K562 (cell line): Measurements from ENCODE around the gene MACF1. TPM values are rescaled to one million over a fixed set of nuclear protein-coding genes. Genes with fewer than 3 reads are reported as not detected.

ENCODE experiments used
- AFF4 ChIP-seq: sonication (generic); formaldehyde crosslinking; IDR thresholded peaks from 2 replicates; pipeline ENCODE4 v1.8.0; 2023; ENCODE audit warnings: mild to moderate bottlenecking, missing genetic modification reagents
- ARHGAP35 ChIP-seq: fragments of 450-650 bp; IDR thresholded peaks from 2 replicates; pipeline ENCODE4 v1.6.1; 2018; ENCODE audit not compliant: partially characterized antibody
- BRF2 ChIP-seq: IDR thresholded peaks from 3 replicates; pipeline ENCODE4 v1.6.1; 2011; ENCODE audit warnings: borderline replicate concordance, mild to moderate bottlenecking; ENCODE audit not compliant: insufficient read length, insufficient read depth
- EWSR1 ChIP-seq: fragments of 450-650 bp; IDR thresholded peaks from 2 replicates; pipeline ENCODE4 v1.6.1; 2018; ENCODE audit warnings: borderline replicate concordance, mild to moderate bottlenecking, low read depth, moderate library complexity; ENCODE audit not compliant: partially characterized antibody
- FOXM1 ChIP-seq, 2 experiments: fragments of 450-650 bp in 1 of 2; sonication (generic) in 1 of 2; formaldehyde crosslinking in 1 of 2; IDR thresholded peaks; 2 replicates each; pipeline versions ENCODE4 v1.6.1 to v1.9.0; 2017 to 2022; ENCODE audit warnings: low read depth in 2 of 2, mild to moderate bottlenecking in 2 of 2, missing genetic modification reagents in 1 of 2, moderate library complexity in 1 of 2
- HDAC1 ChIP-seq, 2 experiments: fragments of 450-650 bp; IDR thresholded peaks; 2 replicates each; pipeline ENCODE4 v1.6.1; 2016 to 2017; ENCODE audit warnings: inconsistent platforms in 1 of 2, mild to moderate bottlenecking in 1 of 2, moderate library complexity in 1 of 2
- HMG20A ChIP-seq: fragments of 450-650 bp; formaldehyde crosslinking; conservative IDR thresholded peaks from 2 replicates; pipeline ENCODE4 v1.4.0; 2020; ENCODE audit warnings: mild to moderate bottlenecking, mixed read lengths
- L3MBTL2 ChIP-seq: fragments of 450-650 bp; IDR thresholded peaks from 2 replicates; pipeline ENCODE4 v1.6.1; 2016; ENCODE audit warnings: mild to moderate bottlenecking, moderate library complexity
- MAFK ChIP-seq: IDR thresholded peaks from 2 replicates; pipeline ENCODE4 v1.6.1; 2011; ENCODE audit warnings: low read length, improper control_type of control experiment
- NFIX ChIP-seq: fragments of 250-450 bp; sonication (Bioruptor Pico); IDR thresholded peaks from 2 replicates; pipeline ENCODE4 v1.4.0; 2020; ENCODE audit warnings: low read depth, mild to moderate bottlenecking, moderate library complexity
- PPARD ChIP-seq: fragments of 250-450 bp; sonication (Bioruptor Pico); IDR thresholded peaks from 2 replicates; pipeline ENCODE4 v1.8.0; 2022; ENCODE audit warnings: inconsistent platforms, mild to moderate bottlenecking, moderate library complexity
- RFX1 ChIP-seq: fragments of 450-650 bp; IDR thresholded peaks from 2 replicates; pipeline ENCODE4 v1.6.1; 2016; ENCODE audit warnings: mild to moderate bottlenecking, moderate library complexity
- SPI1 ChIP-seq: IDR thresholded peaks from 2 replicates; pipeline ENCODE4 v1.6.1; 2011; ENCODE audit warnings: low read depth, low read length, control low read depth, borderline replicate concordance
- SRSF7 ChIP-seq: fragments of 200-400 bp; formaldehyde crosslinking; optimal IDR thresholded peaks from 2 replicates; pipeline ENCODE3; 2017; ENCODE audit warnings: mild to moderate bottlenecking, low read depth, low read length
- XRCC5 ChIP-seq: fragments of 200-400 bp; formaldehyde crosslinking; IDR thresholded peaks from 2 replicates; pipeline ENCODE4 v1.6.1; 2017; ENCODE audit warnings: low read depth, mild to moderate bottlenecking, low read length
- YBX1 ChIP-seq: fragments of 450-650 bp; IDR thresholded peaks from 2 replicates; pipeline ENCODE4 v1.7.1; 2016; ENCODE audit warnings: mild to moderate bottlenecking
- ZNF121 ChIP-seq: sonication (generic); formaldehyde crosslinking; conservative IDR thresholded peaks from 2 replicates; pipeline ENCODE4 v1.8.0; 2022; ENCODE audit warnings: missing genetic modification reagents
- ZNF165 ChIP-seq: fragments of 250-450 bp; sonication (Bioruptor Pico); IDR thresholded peaks from 2 replicates; pipeline ENCODE4 v1.4.0; 2020; ENCODE audit warnings: borderline replicate concordance
- ZNF512 ChIP-seq: IDR thresholded peaks from 2 replicates; pipeline ENCODE4 v1.6.1; 2016; ENCODE audit warnings: missing genetic modification characterization, missing compliant biosample characterization
- ZNF589 ChIP-seq: fragments of 200-800 bp; sonication (Bioruptor generic); IDR thresholded peaks from 2 replicates; pipeline ENCODE4 v1.6.1; 2016; ENCODE audit warnings: low read depth, missing genetic modification characterization, missing compliant biosample characterization
- polyA plus RNA-seq, 8 experiments: library from polyadenylated mRNA; depleted of rRNA in 4 of 8; stranded (reverse) in 5 of 8; unstranded in 3 of 8; fragments of >200 nt; fragmentation: Nextera tagmentation in 2 of 8; fragmentation: Illumina TruSeq in 1 of 8; extraction: Ambion mirVana in 2 of 8; extraction: Trizol in 1 of 8; gene quantifications; 2 replicates each; pipeline versions ENCODE4 v1.2.1 to v1.2.3, GENCODE V29; 2011 to 2014; ENCODE audit warnings: inconsistent platforms in 1 of 8, missing spikeins in 1 of 8
- total RNA-seq, 7 experiments: library from RNA; depleted of rRNA in 6 of 7; stranded (reverse); fragments of >200 nt in 6 of 7; fragmentation: Illumina TruSeq in 2 of 7; extraction: Trizol in 2 of 7; gene quantifications; 2 replicates each; pipeline versions ENCODE4 v1.2.1 to v1.2.3, GENCODE V29; 2011 to 2021; ENCODE audit warnings: low replicate concordance in 1 of 7

Gene MACF1
- total and polyA plus RNA-seq, 9 of the 15 experiments (the other 6 are each of a cell fraction or from before 2014, with no cell fraction given) = 13.2 to 232 (median 112) TPM

GRCh38 chr1:39205102-39205780 is 746 bp downstream of the MACF1 start (continued):
- TF ChIP-seq ARHGAP35 (no peak), RFX1 (no peak), ZNF165 (CRISPR knock-in tag) (no peak), NFIX (CRISPR knock-in tag) (no peak), FOXM1 (IDR thresholded peaks at IDR 0.05; ENCODE audit: low read depth) (0 out of 2 replicates have a peak, but pooled peaks have one; percentile 10), FOXM1 (CRISPR knock-in tag; IDR thresholded peaks at IDR 0.05; ENCODE audit: low read depth) (no peak), YBX1 (no peak), L3MBTL2 (no peak), HDAC1 (IDR thresholded peaks at IDR 0.05) (peak in 1 of 2 experiments; percentile 50; a peak in 1 of 4 replicates), PPARD (no peak), BRF2 (no peak), ZNF589 (CRISPR knock-in tag) (peak; percentile 64), SRSF7 (no peak), HMG20A (CRISPR knock-in tag) (no peak), ZNF121 (no peak), EWSR1 (no peak), SPI1 (peak; percentile 85; the same call in 1 of the 2 replicates), AFF4 (CRISPR knock-in tag) (peak; percentile 64; the same call in 1 of the 2 replicates), ZNF512 (tag) (no peak), MAFK (peak; percentile 49; the same call in 1 of the 2 replicates), XRCC5 (no peak)
